Measurements from ENCODE around the gene SUDS3. TPM values are rescaled to one million over a fixed set of nuclear protein-coding genes. Genes with fewer than 3 reads are reported as not detected.
A peak's percentile ranks its signal among the peaks of the same experiment; 100 is the strongest.
"Not testable (repeated sequence)": the region's sequence is repeated elsewhere in the genome, so short reads cannot be mapped to it uniquely, and the experiment has no call there.

Gene SUDS3
- total RNA-seq, 1 donor from 2014 or later = 23.4 TPM

DNA sequence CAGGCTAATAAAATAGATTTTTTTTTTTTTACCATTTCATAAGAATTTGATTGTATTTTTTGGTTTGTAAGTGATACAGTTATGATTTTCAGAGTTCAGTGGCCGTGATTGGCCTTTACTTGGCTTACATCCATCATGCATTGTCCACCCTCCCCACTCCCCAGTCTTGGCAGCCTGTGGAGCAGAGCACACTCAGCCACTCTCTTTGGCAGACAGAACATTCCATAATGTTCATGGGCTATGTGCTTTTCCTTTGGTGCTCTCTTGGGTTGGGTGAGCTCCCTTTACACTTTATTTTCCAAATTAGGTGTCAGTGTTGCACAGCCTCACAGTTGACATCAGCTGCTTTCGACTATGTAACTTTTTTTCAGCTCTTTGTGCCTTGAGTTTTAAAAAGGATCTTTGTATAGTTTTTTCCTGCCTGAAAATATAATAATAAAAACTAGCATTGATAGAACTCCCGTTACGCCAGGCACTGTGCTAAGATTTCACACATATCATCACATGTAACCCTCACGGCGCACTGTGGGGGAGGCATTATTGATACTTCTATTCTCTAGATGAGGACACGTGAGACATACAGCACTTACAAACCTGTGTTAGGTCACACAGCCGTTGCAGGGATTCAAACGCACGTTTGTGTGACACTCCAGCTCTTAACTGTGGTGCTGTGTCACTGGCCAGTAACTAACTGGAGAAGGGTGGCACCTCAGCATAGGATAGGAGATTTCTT is 21.5 kb downstream of the SUDS3 start:
- TF ChIP-seq, protein P1, sequence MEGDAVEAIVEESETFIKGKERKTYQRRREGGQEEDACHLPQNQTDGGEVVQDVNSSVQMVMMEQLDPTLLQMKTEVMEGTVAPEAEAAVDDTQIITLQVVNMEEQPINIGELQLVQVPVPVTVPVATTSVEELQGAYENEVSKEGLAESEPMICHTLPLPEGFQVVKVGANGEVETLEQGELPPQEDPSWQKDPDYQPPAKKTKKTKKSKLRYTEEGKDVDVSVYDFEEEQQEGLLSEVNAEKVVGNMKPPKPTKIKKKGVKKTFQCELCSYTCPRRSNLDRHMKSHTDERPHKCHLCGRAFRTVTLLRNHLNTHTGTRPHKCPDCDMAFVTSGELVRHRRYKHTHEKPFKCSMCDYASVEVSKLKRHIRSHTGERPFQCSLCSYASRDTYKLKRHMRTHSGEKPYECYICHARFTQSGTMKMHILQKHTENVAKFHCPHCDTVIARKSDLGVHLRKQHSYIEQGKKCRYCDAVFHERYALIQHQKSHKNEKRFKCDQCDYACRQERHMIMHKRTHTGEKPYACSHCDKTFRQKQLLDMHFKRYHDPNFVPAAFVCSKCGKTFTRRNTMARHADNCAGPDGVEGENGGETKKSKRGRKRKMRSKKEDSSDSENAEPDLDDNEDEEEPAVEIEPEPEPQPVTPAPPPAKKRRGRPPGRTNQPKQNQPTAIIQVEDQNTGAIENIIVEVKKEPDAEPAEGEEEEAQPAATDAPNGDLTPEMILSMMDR (IDR thresholded peaks at IDR 0.05) = no peak
- DNase-seq (ENCODE audit: low spot score) = no peak
- H3K36me3 Mint-ChIP-seq (ENCODE audit: low read depth) = peaks cover 29% of the 10 kb centered on the region

DNA sequence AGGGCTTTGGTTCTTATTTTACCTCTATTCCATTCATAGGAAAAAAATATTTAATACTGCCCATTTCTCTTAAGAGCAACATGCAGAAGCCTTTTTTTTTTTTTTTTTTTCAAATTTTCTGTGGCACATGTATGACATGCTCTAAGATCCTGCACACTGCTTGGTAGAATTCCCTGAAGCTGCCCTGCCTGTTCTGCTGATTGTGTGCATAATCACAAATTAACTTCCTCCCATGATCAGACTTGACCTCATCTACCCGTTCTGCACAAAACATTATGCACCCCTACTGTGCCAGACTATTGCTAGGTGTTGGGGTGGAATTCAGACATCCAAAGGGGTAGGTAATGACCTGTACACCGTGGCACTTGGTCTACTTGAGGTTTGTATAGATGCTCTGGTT is 22.2 kb downstream of the SUDS3 start:
- Mint-ChIP-seq H3K36me3 (ENCODE audit: low read depth) (peaks cover 29% of the 10 kb centered on the region), H3K9me3 (ENCODE audit: low read depth) (no peaks in the 10 kb centered on the region), H3K27ac (ENCODE audit: unreplicated experiment) (no peak overlapping the region), H3K4me3 (ENCODE audit: unreplicated experiment) (no peak overlapping the region), H3K4me1 (ENCODE audit: low read depth) (peaks cover 3% of the 10 kb centered on the region), H3K27me3 (ENCODE audit: low read depth) (no peaks in the 10 kb centered on the region)
- no peak for DNase-seq (ENCODE audit: low spot score)
- TF ChIP-seq, protein P1 (IDR thresholded peaks at IDR 0.05) = no peak

More for the DNA sequence above, 21.5 kb downstream of the SUDS3 start:
- no peak overlapping the region for H3K27ac Mint-ChIP-seq (ENCODE audit: unreplicated experiment)
- H3K9me3 Mint-ChIP-seq (ENCODE audit: low read depth) = no peaks in the 10 kb centered on the region
- H3K27me3 Mint-ChIP-seq (ENCODE audit: low read depth) = no peaks in the 10 kb centered on the region
- no peak overlapping the region for H3K4me3 Mint-ChIP-seq (ENCODE audit: unreplicated experiment)
- H3K4me1 Mint-ChIP-seq (ENCODE audit: low read depth) = peaks cover 3% of the 10 kb centered on the region

- H3K27me3 Mint-ChIP-seq (ENCODE audit: low read depth) = no peaks in the 10 kb centered on the region
- H3K4me3 Mint-ChIP-seq (ENCODE audit: unreplicated experiment) = no peak overlapping the region
- peaks cover 3% of the 10 kb centered on the region for H3K4me1 Mint-ChIP-seq (ENCODE audit: low read depth)
- DNase-seq (ENCODE audit: low spot score) = no peak
- peaks cover 29% of the 10 kb centered on the region for H3K36me3 Mint-ChIP-seq (ENCODE audit: low read depth)
- no peaks in the 10 kb centered on the region for H3K9me3 Mint-ChIP-seq (ENCODE audit: low read depth)
- TF ChIP-seq, protein P1 (IDR thresholded peaks at IDR 0.05) = no peak
- H3K27ac Mint-ChIP-seq (ENCODE audit: unreplicated experiment) = no peak overlapping the region
These were observed 22.6 kb downstream of the SUDS3 start for GRCh38 chr12:118398940-118399339.

DNA sequence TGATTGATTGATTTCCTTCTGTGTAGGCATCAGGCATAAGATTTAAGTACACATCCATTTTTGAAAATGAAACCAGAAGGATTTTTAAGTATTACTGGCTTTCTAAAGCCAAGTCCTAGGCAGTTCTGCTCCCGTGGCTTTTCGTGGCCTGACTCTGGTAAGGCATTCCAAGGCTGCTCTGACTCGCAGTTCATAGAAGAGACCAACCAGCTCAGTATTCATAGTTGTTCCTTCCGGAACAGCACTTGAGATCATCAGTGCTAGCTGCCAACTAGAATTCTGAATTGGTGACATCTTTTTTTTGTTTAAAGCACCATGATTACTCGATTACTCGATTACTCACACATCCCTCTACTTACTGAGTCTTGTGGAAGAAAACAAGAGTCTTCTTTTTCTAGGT is 25.9 kb downstream of the SUDS3 start:
- TF ChIP-seq, protein P1 (IDR thresholded peaks at IDR 0.05) = no peak
- peaks cover 3% of the 10 kb centered on the region for H3K4me1 Mint-ChIP-seq (ENCODE audit: low read depth)
- H3K36me3 Mint-ChIP-seq (ENCODE audit: low read depth) = peaks cover 18% of the 10 kb centered on the region
- no peak for DNase-seq (ENCODE audit: low spot score)
- peak overlapping the region; percentile 42 for H3K27ac Mint-ChIP-seq (ENCODE audit: unreplicated experiment)
- no peak overlapping the region for H3K4me3 Mint-ChIP-seq (ENCODE audit: unreplicated experiment)
- no peaks in the 10 kb centered on the region for H3K27me3 Mint-ChIP-seq (ENCODE audit: low read depth)
- H3K9me3 Mint-ChIP-seq (ENCODE audit: low read depth) = no peaks in the 10 kb centered on the region

DNA sequence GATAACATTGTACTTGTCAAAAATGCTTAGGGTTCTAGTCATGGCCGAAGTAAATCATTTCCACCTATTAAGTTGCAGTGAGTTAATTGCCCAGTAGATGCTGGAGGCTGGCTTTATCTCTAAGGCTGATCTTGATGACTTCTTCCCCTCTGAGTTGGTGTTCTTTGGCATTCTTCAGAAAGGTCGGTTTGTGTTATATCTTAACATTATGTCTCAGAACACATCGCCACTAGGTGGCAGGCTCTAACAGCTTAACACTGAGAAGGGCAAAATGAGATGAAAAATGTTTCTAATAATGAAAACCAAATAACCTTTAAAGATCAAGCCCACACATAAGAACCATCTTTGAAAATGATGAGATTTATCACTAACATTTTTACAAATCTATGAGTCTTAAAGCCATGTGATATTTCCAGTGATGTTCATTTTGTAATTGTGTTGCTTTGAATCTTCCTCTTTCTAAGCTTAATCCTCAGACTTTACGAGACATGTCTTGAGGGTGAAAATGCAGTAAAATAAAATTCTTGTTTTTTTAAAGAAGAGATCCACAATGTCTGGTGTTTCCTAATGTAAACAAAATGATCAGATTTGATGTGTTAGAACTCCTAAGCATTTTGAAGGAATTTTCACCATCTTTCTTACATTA is 28.6 kb downstream of the SUDS3 start:
- no peak for DNase-seq (ENCODE audit: low spot score)
- TF ChIP-seq, protein P1 (IDR thresholded peaks at IDR 0.05) = peak; percentile 94
- Mint-ChIP-seq H3K4me1 (ENCODE audit: low read depth) (peaks cover 7% of the 10 kb centered on the region), H3K27me3 (ENCODE audit: low read depth) (no peaks in the 10 kb centered on the region), H3K27ac (ENCODE audit: unreplicated experiment) (no peak overlapping the region), H3K9me3 (ENCODE audit: low read depth) (no peaks in the 10 kb centered on the region), H3K36me3 (ENCODE audit: low read depth) (peaks cover 14% of the 10 kb centered on the region), H3K4me3 (ENCODE audit: unreplicated experiment) (no peak overlapping the region)

GRCh38 chr12:118408241-118408640 is 31.9 kb downstream of the SUDS3 start:
- H3K4me1 Mint-ChIP-seq (ENCODE audit: low read depth); DNase-seq (ENCODE audit: low spot score); H3K27me3 Mint-ChIP-seq (ENCODE audit: low read depth); H3K4me3 Mint-ChIP-seq (ENCODE audit: unreplicated experiment); H3K27ac Mint-ChIP-seq (ENCODE audit: unreplicated experiment); H3K9me3 Mint-ChIP-seq (ENCODE audit: low read depth): not testable (repeated sequence)
- peaks cover 19% of the 10 kb centered on the region for H3K36me3 Mint-ChIP-seq (ENCODE audit: low read depth)

All from chondrocyte (in vitro differentiated cells).